Left hindlimb (tissue), 1 donor: ENCODE measurements around the gene FAM47C.
"Not testable (repeated sequence)": the region's sequence is repeated elsewhere in the genome, so short reads cannot be mapped to it uniquely, and the experiment has no call there.

Experiments
- DNase-seq: peaks from one replicate; pipeline ENCODE4 v3.0.0-alpha.2; 2018

FAM47C gene

DNA sequence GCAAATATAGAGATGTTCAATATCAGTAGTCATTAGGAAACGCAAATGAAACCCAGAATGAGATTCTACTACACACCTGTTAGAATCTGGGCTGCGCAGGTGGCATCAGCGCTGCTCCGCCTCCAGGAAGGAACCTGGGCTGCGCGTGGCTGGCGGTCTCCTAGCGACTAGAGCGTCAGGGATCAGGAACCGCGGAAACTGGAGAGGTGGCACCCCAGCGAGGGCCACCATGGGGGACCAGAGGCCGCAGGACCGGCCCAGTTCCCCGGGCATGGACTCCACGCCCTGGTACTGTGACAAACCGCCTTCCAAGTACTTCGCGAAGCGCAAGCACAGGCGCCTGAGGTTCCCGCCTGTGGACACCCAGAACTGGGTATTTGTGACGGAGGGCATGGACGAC lies at the start of gene FAM47C:
TSS of gene FAM47C (plus strand) at position 185 of the 400 bp plus-strand sequence. CDS start at position 230, 45 bp downstream.
- DNase-seq: not testable (repeated sequence)

DNA sequence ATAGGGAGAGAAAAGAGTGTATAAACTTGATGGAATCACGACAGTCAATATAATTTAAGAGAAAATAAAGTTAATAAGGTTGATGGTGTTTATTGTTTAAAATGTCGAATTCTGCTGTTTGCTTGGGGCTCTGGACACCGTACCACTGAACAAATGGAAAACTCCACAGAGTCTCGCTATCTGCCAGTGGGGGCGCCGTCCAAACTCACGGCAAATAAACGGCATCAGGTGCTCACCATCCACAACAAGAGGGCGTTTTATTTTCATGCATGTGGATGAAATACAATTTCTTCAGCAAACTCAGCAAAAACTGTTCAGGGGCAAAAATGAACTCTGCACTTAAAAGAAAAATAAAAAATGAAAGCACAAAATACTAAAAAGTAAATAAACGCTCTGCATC lies 46.6 kb upstream of the FAM47C start:
- DNase-seq: no peak

DNA sequence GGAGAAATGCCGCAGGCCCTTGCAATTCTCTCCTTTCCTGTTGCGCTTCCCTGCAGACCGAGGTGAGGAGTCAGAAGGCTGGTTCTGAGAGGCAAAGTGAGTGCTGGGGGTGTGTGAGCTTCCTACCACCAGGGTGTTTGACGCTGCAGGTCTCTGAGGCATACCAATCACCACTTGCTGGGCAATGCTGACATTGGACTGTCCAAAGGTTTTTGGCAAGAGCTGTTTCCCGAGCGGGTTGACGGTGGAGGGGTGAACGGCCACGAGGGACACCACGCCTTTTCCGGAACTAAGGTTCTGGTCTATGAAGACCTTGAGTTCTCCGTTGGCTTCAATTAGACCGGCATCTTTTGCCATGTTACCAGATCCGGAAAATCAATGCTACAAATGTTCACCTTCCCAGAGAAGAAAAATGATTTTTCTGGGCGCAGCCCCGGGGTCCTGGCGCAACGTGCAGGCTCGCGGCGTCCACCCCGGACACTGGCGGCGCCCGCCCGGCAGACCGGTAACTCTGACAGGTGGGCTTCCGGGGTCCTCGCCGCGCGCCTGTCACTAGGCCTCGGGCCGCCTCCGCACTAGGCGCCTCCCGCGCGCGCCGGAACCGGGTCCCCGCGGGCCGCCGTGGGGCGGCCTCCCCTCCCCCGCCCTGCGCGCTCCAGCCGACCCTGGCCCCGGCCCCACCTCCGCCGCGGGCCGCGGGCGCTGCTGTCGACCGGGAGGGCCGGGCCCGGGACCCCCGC lies 44.9 kb upstream of the FAM47C start:
- DNase-seq: no peak

DNA sequence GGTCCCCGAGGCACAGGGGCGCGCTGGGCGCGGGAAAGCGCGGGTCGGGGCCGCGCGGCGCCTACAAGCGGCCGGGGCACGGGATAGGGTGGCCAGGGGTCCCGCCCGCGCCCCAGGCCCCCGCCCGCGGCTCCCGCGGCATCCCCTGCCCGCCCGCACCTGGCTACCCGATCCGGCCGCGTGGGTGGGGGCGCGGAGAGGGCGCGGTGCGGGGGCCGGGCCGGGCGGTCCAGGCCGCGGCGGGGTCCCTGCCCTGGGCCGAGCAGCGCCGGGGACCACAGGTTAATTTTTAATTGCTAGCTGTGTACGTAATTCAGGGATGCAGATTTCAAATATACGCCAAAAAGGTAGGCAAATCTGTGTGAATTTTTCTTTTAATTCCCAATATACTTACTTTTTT lies 44.3 kb upstream of the FAM47C start:
- DNase-seq: no peak

- DNase-seq: no peak
Measured at GRCh38 chrX:36973575-36973974, 34.6 kb upstream of the FAM47C start.

GRCh38 chrX:36974911-36975310 lies 33.3 kb upstream of the FAM47C start:
- DNase-seq: no peak

DNA sequence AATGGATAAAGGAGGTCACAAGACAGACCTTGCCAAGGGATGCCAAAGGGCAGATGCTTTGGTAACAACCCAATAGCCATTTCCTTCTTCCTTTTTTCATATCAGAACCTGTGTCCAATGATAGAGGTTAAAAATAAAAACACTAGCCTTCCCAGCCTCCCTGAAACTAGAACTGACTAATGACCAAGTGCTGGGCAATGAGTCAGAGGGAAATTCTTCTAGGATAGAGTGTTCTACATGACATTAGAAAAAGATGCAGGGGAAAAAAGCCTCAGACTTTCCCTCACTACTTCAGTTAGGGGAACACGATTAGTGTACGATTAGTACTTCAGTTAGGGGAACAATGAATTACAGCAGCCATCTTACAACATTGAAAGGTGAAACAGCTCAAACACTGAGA lies 29.3 kb upstream of the FAM47C start:
- DNase-seq: no peak

DNA sequence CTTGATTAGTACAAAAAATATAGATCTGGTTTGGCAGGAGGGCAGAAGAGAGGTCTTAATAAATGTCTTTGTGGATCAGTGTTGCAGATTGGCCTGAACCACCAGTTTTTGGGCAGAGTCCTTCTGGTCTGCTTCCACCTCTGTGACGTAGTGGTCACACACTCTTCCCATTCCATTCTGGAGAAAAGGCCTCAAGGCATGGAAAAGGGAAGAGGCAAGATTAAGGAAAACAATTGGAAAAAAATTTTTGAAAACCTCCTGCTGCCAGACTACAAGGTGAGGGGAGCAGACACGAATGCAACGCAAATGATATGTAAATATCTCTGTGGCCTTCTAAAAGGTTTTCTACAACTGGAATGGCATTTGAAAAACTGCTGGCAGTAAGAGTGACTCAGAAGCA lies 24.3 kb upstream of the FAM47C start:
- no peak for DNase-seq

GRCh38 chrX:36985416-36986209 lies 22.6 kb upstream of the FAM47C start:
- DNase-seq: peak; percentile 33

- no peak for DNase-seq
Measured at GRCh38 chrX:36986231-36986630, 21.9 kb upstream of the FAM47C start.

- not testable (repeated sequence) for DNase-seq
Measured at GRCh38 chrX:36987212-36987611, 21.0 kb upstream of the FAM47C start.

DNA sequence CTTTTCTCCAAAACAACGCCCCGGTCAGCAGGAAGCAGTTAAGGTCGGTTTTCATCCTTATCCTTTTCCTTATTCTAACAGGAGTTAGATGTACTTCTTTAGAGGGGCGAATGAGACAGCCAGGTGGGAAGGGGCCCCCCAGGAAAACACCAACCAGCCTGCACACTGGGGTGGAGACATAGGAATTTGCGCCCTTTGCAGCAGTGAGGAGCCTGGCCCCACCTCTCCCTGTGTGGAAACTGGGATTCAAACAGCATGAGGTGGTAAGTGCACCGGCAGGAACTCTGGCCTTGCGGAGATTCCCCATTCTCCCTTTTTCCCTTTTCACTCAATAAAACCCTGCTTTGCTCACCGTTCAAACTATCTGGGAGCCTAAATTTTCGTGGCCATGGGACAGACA lies 8.0 kb upstream of the FAM47C start:
- no peak for DNase-seq

- no peak for DNase-seq
Measured at GRCh38 chrX:37010496-37010895, 2.3 kb downstream of the FAM47C start.

- DNase-seq: not testable (repeated sequence)
Measured at GRCh38 chrX:37034260-37034659, 26.1 kb downstream of the FAM47C start.

GRCh38 chrX:37036674-37037220 lies 28.6 kb downstream of the FAM47C start:
- DNase-seq: not testable (repeated sequence)

GRCh38 chrX:37038814-37039213 lies 30.6 kb downstream of the FAM47C start:
- not testable (repeated sequence) for DNase-seq

- DNase-seq: not testable (repeated sequence)
Measured at GRCh38 chrX:37042956-37043885, 35.1 kb downstream of the FAM47C start.

DNA sequence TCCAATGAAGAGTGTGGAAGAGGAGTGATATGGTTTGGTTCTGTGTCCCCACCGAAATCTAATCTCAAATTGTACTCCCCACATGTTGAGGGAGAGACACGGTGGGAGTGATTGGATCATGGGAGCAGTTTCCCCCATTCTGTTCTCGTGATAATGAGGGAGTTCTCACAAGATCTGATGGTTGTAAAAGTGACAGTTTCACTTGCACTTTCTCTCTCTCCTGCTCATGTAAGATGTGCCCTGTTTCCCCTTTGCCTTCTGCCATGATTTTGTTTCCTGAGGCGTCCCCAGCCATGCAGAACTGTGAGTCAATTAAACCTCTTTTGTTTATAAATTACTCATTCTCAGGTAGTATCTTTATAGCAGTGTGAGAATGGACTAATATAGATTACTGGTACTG lies 39.6 kb downstream of the FAM47C start:
- DNase-seq: no peak

DNA sequence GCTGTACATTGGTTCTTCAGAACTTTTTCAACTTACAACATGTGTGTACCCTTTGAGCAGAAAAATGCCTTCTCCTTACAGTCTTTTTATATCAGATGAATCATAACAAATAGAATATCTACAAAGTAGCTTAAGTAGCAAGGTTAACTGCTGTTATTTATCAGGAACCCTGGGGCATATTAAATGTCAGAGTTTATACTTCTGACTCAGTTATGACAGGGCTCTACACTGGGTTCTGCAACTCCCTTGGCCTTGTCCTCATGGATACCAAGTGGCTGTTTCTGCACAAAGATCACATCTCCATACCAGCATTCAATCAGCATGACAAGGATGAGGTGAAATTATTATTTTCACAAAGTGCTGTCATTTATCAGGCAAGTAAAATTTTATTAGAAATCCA lies 49.4 kb downstream of the FAM47C start:
- DNase-seq: not testable (repeated sequence)

DNA sequence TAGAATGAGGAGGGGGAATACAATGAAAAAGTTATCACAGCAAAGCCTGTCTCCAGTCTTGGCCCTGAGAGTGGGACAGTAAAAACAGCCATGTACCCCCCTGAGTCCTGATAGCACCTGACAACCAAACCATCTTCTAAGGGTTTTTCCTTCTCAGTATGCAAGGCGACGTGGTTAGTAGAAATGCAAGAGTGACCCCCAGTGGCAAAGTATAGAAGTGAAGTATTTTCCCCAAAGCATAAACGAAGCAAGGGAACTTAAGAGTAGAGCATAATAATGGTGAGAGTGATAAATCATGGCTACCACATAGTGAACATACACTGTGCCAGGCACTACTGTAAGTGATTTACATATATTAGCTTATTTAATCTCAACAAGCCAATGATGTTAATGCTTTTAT lies 52.8 kb downstream of the FAM47C start:
- no peak for DNase-seq
